ENCODE results near the gene TMEM91. TPM values are rescaled to one million over a fixed set of nuclear protein-coding genes. Genes with fewer than 3 reads are reported as not detected.
"Not testable (repeated sequence)": the region's sequence is repeated elsewhere in the genome, so short reads cannot be mapped to it uniquely, and the experiment has no call there.

The TMEM91 gene
- total and polyA plus RNA-seq, 2 donors (not counting 3 experiments of a cell fraction or from before 2014, with no cell fraction given) = 9.0 to 13.2 TPM

- H3K4me1 ChIP-seq (ENCODE audit: control insufficient read depth, extremely low read depth, insufficient read depth, low read length) = peaks cover 8% of the 10 kb centered on the region
- H3K27me3 ChIP-seq (ENCODE audit: control insufficient read depth in 2 of 2, insufficient read depth in 2 of 2, low read length in 2 of 2) = no peaks in the 10 kb centered on the region
- BruUV-seq (replicated peaks) = no TSS peak
- TF ChIP-seq, protein P1, sequence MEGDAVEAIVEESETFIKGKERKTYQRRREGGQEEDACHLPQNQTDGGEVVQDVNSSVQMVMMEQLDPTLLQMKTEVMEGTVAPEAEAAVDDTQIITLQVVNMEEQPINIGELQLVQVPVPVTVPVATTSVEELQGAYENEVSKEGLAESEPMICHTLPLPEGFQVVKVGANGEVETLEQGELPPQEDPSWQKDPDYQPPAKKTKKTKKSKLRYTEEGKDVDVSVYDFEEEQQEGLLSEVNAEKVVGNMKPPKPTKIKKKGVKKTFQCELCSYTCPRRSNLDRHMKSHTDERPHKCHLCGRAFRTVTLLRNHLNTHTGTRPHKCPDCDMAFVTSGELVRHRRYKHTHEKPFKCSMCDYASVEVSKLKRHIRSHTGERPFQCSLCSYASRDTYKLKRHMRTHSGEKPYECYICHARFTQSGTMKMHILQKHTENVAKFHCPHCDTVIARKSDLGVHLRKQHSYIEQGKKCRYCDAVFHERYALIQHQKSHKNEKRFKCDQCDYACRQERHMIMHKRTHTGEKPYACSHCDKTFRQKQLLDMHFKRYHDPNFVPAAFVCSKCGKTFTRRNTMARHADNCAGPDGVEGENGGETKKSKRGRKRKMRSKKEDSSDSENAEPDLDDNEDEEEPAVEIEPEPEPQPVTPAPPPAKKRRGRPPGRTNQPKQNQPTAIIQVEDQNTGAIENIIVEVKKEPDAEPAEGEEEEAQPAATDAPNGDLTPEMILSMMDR (IDR thresholded peaks at IDR 0.05; ENCODE audit: extremely low read depth in 1 of 2, insufficient read depth in 1 of 2, low read depth in 1 of 2, low read length in 2 of 2) = peak in 1 of 2 donors; percentile 2
- TF ChIP-seq POLR2A (IDR thresholded peaks at IDR 0.05; ENCODE audit: low read depth, low read length) (no peak), GATA2 (IDR thresholded peaks at IDR 0.05; ENCODE audit: insufficient read depth, insufficient read length, low read depth, low read length) (no peak)
- H4K20me1 ChIP-seq (replicated peaks; ENCODE audit: control insufficient read depth, extremely low read depth, insufficient read depth, low read length) = no peaks in the 10 kb centered on the region
- H3K4me2 ChIP-seq (ENCODE audit: insufficient read depth, low read length) = no peak overlapping the region
- FAIRE-seq (no peak), DNase-seq (ENCODE audit: low read depth, low spot score) (no peak)
- no peaks in the 10 kb centered on the region for H3K9me3 ChIP-seq (replicated peaks; ENCODE audit: control insufficient read depth, insufficient read depth, low read length)
- H3K79me2 ChIP-seq (ENCODE audit: control insufficient read depth, insufficient read depth, low read length) = peaks cover 2% of the 10 kb centered on the region
- no peak overlapping the region for H3K9ac ChIP-seq (replicated peaks; ENCODE audit: extremely low read depth, insufficient read depth, low read length)
- H3K9me1 ChIP-seq (replicated peaks; ENCODE audit: control insufficient read depth, extremely low read depth, insufficient read depth, low read length) = no peaks in the 10 kb centered on the region
- ChIA-PET CTCF (interaction anchor here (0.7 to 2.7 kb wide), 6 partner anchors 10 to 168 kb away, joined by 3 to 7 read pairs (median 3); partner anchors contain the start of gene DMAC2), POLR2A (no interaction called here)
- no peak overlapping the region for H3K27ac ChIP-seq (ENCODE audit: insufficient read depth, low read depth, low read length)
- H3K36me3 ChIP-seq (ENCODE audit: control insufficient read depth in 2 of 2, extremely low read depth in 1 of 2, insufficient read depth in 2 of 2, low read length in 2 of 2) = no peaks in the 10 kb centered on the region
- no peak overlapping the region for H2AFZ ChIP-seq (ENCODE audit: low read depth, low read length)
- intact Hi-C loops (cut with micrococcal nuclease) (loop anchor here (2.0 kb wide), 1 partner anchor 19 kb away; the partner anchor contains the start of genes BCKDHA and EXOSC5), dilution Hi-C loops (cut with MboI; ENCODE audit: extremely low pct_ligation_motif_present, low sequenced_read_pairs) (no loop called here)
- H3K4me3 ChIP-seq (replicated peaks in 1 of 3; ENCODE audit: insufficient read depth in 1 of 3, low read depth in 1 of 3, low read length in 3 of 3) = no peak overlapping the region
These were observed 1.8 kb downstream of the TMEM91 start for GRCh38 chr19:41377977-41378709.

DNA sequence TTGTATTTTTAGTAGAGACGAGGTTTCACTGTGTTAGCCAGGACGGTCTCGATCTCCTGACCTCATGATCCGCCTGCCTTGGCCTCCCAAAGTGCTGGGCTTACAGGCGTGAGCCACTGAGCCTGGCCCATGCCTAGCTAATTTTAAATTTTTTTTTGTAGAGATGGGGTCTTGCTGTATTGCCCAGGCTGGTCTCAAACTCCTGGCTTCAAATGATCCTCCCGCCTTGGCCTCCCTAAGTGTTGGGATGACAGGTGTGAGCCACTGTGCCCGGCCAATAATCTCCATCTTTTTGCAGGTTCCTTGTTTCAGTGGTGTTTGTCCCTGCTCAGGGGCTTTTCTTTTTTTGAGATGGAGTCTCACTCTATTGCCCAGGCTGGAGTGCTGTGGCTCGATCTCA is 5.2 kb downstream of the TMEM91 start:
- H3K4me1 ChIP-seq (ENCODE audit: control insufficient read depth, extremely low read depth, insufficient read depth, low read length); dilution Hi-C loops (cut with MboI; ENCODE audit: extremely low pct_ligation_motif_present, low sequenced_read_pairs); H3K4me3 ChIP-seq (replicated peaks in 1 of 3; ENCODE audit: insufficient read depth in 1 of 3, low read depth in 1 of 3, low read length in 3 of 3); H4K20me1 ChIP-seq (replicated peaks; ENCODE audit: control insufficient read depth, extremely low read depth, insufficient read depth, low read length); H3K79me2 ChIP-seq (ENCODE audit: control insufficient read depth, insufficient read depth, low read length); H3K9me3 ChIP-seq (replicated peaks; ENCODE audit: control insufficient read depth, insufficient read depth, low read length); BruUV-seq (replicated peaks); H3K27ac ChIP-seq (ENCODE audit: insufficient read depth, low read depth, low read length); intact Hi-C loops (cut with micrococcal nuclease); H3K27me3 ChIP-seq (ENCODE audit: control insufficient read depth in 2 of 2, insufficient read depth in 2 of 2, low read length in 2 of 2); H3K9me1 ChIP-seq (replicated peaks; ENCODE audit: control insufficient read depth, extremely low read depth, insufficient read depth, low read length); H3K9ac ChIP-seq (replicated peaks; ENCODE audit: extremely low read depth, insufficient read depth, low read length); H2AFZ ChIP-seq (ENCODE audit: low read depth, low read length); FAIRE-seq; H3K36me3 ChIP-seq (ENCODE audit: control insufficient read depth in 2 of 2, extremely low read depth in 1 of 2, insufficient read depth in 2 of 2, low read length in 2 of 2); DNase-seq (ENCODE audit: low read depth, low spot score); H3K4me2 ChIP-seq (ENCODE audit: insufficient read depth, low read length): not testable (repeated sequence)
- CTCF ChIA-PET = interaction anchor here (0.9 kb wide), 1 partner anchor 25 kb away, joined by 3 read pairs; no protein-coding TSS in a partner anchor
- POLR2A ChIA-PET = interaction anchor here (0.6 kb wide), 1 partner anchor 17 kb away, joined by 4 read pairs; no protein-coding TSS in a partner anchor
